Stomach smooth muscle (tissue), 2 donors: Measurements from ENCODE around the gene GRAPL.
A peak's percentile ranks its signal among the peaks of the same experiment; 100 is the strongest.
"Not testable (repeated sequence)": the region's sequence is repeated elsewhere in the genome, so short reads cannot be mapped to it uniquely, and the experiment has no call there.

Source experiments
- H3K27ac ChIP-seq: one replicate; pipeline ENCODE4 v1.7.0; 2013; ENCODE audit warnings: mild to moderate bottlenecking, low read length, inconsistent platforms
- H3K27me3 ChIP-seq, 2 donors: one replicate each; pipeline ENCODE4 v1.7.0; 2013; ENCODE audit warnings: low read length in 2 of 2; ENCODE audit not compliant: insufficient read depth in 2 of 2, control insufficient read depth in 1 of 2
- H3K36me3 ChIP-seq, 2 donors: one replicate each; pipeline ENCODE4 v1.7.0; 2013; ENCODE audit warnings: low read length in 2 of 2; ENCODE audit not compliant: control insufficient read depth in 2 of 2, insufficient read depth in 2 of 2
- H3K4me1 ChIP-seq: one replicate; pipeline ENCODE4 v1.7.0; 2013; ENCODE audit warnings: low read length; ENCODE audit not compliant: control insufficient read depth, insufficient read depth
- H3K4me3 ChIP-seq, 2 donors: one replicate each; pipeline ENCODE4 v1.7.0; 2013; ENCODE audit warnings: low read length in 2 of 2
- H3K9ac ChIP-seq, 2 donors: one replicate each; pipeline ENCODE4 v1.7.0; 2013; ENCODE audit warnings: low read length in 2 of 2, mild to moderate bottlenecking in 1 of 2
- H3K9me3 ChIP-seq, 2 donors: one replicate each; pipeline ENCODE4 v1.7.0; 2013; ENCODE audit warnings: low read length in 2 of 2; ENCODE audit not compliant: control insufficient read depth in 2 of 2
- donor health status: healthy.
- donor health status: Pancreatic carcinoma.

The GRAPL gene

DNA sequence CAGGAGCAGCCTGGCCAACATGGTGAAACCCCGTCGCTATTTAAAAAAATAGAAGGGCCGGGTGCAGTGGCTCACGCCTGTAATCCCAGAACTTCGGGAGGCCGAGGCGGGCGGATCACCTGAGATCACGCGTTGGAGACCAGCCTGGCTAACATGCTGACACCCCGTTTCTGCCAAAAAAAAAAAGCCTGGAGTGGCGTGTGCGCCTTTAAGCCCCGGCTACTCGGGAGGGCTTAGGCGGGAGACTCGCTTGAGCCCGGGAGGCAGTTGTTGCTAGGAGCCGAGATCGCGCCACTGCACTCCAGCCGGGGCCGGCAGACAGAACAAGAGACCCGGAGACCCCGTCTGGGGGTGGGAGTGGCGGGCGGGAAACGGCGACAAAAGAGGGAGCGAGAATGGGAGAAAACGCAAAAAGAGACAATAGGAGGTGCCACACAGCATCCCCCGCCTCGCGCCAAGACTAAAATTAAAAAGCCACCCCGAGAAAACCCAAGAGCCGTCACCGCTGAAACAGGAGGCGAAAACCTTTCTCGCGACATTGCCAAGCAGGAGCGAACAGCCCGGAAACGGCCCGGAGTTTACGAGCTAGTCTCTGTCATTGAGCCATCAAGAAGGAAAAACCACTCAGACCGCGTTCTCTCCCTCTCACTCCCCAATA, 15.5 kb upstream of the GRAPL start:
- H3K36me3 ChIP-seq, H3K9ac ChIP-seq: not testable (repeated sequence)
- H3K4me3 ChIP-seq = peak overlapping the region in 1 of 2 donors; percentile 59

GRCh38 chr17:19112459-19112826, 14.9 kb upstream of the GRAPL start:
- not testable (repeated sequence) for H3K9me3 ChIP-seq, H3K27ac ChIP-seq, H3K36me3 ChIP-seq, H3K4me3 ChIP-seq, H3K9ac ChIP-seq, H3K4me1 ChIP-seq, H3K27me3 ChIP-seq

More for the DNA sequence above, 15.5 kb upstream of the GRAPL start:
- H3K27ac ChIP-seq = peak overlapping the region; percentile 53
- not testable (repeated sequence) for H3K27me3 ChIP-seq, H3K4me1 ChIP-seq, H3K9me3 ChIP-seq

GRCh38 chr17:19118695-19119094, 8.7 kb upstream of the GRAPL start:
- H3K9ac ChIP-seq, H3K9me3 ChIP-seq, H3K36me3 ChIP-seq, H3K27me3 ChIP-seq, H3K27ac ChIP-seq, H3K4me3 ChIP-seq, H3K4me1 ChIP-seq: not testable (repeated sequence)

DNA sequence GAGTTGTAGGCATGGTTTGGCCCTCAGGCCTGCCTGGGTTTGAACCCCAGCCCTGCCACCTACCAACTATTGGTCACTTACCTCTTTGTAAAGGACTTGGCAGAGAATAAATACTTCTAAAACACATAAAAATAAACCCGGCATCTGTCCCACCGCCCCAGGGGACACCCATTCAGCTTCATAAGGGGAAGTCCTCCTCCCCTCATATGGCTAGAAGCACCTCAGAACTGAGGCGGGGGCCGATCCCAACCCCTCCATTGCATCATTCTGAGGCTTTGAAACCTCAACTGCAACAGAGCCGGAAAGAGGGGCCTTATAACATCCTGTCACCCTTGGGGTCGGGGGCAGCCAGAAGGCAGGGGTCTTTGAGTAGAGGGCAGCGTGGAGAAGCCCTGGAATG, 2.1 kb upstream of the GRAPL start:
- not testable (repeated sequence) for H3K9ac ChIP-seq, H3K4me3 ChIP-seq, H3K27ac ChIP-seq, H3K36me3 ChIP-seq, H3K9me3 ChIP-seq, H3K4me1 ChIP-seq, H3K27me3 ChIP-seq

DNA sequence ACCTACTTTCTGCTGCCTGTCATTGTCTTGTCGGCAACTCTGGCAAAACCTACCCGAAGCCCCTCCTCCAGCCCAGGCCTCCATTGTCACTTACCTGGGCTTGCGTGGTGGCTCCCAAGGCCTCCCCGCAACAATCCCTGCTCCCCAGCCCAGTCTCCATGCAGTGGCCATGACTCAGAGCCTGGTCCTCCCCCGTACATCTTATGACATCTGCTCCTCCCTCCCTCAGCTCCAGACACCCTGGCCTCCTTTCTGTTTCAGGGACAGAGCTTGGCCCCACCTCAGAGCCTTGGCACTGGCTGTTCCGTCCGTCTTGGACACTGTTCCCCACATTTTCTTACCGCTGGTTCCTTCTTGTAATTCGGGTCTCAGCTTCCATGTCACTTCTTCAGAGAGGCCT, 2.1 kb downstream of the GRAPL start:
- not testable (repeated sequence) for H3K4me1 ChIP-seq, H3K4me3 ChIP-seq, H3K27ac ChIP-seq, H3K27me3 ChIP-seq, H3K36me3 ChIP-seq, H3K9me3 ChIP-seq, H3K9ac ChIP-seq

DNA sequence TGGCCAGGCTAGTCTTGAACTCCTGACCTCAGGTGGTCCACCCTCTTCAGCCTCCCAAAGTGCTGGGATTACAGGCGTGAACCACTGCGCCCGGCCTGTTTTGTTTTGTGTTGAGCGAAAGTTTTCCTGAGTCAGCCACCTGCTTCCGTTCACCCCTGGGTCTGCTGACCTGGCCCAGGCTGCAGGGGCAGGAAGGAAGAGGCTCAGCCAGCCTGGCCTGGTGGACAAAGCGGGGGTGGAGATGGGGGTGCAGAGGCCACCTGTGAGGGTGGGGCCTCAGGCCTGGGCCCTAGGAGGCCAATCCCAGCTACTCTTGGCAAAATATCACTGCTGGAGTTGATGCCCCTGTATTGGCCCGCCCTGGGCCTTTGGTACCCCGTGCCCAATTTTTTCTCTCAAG, 3.7 kb downstream of the GRAPL start:
- H3K4me3 ChIP-seq, H3K27me3 ChIP-seq, H3K9me3 ChIP-seq, H3K36me3 ChIP-seq, H3K4me1 ChIP-seq, H3K9ac ChIP-seq, H3K27ac ChIP-seq: not testable (repeated sequence)

GRCh38 chr17:19131772-19132171, 4.4 kb downstream of the GRAPL start:
- H3K9ac ChIP-seq, H3K4me1 ChIP-seq, H3K9me3 ChIP-seq, H3K4me3 ChIP-seq, H3K36me3 ChIP-seq, H3K27me3 ChIP-seq, H3K27ac ChIP-seq: not testable (repeated sequence)

GRCh38 chr17:19133793-19134192, 6.4 kb downstream of the GRAPL start:
- not testable (repeated sequence) for H3K4me3 ChIP-seq, H3K27me3 ChIP-seq, H3K4me1 ChIP-seq, H3K36me3 ChIP-seq, H3K9me3 ChIP-seq, H3K9ac ChIP-seq, H3K27ac ChIP-seq

DNA sequence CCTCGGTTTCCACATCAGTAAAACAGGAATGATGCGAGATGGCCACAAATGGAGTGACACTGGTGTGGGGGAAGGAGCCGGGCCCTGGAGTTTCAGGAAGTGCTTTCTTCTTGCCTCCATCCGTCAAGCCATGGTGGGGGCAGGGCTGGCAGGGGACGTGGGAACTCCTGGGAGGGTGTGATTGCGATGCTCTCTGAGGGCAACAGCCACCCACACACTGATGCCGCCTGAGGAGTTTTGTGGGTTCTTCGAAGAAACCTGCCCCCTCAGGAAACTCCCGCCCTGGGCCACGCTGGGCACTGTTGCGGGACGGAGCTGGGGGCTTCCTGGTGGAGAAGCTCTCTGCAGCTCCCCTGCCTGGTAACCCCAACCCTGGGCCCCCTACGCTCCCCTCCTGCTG, 8.0 kb downstream of the GRAPL start:
- H3K36me3 ChIP-seq, H3K4me3 ChIP-seq, H3K9ac ChIP-seq, H3K9me3 ChIP-seq, H3K27ac ChIP-seq, H3K4me1 ChIP-seq, H3K27me3 ChIP-seq: not testable (repeated sequence)

DNA sequence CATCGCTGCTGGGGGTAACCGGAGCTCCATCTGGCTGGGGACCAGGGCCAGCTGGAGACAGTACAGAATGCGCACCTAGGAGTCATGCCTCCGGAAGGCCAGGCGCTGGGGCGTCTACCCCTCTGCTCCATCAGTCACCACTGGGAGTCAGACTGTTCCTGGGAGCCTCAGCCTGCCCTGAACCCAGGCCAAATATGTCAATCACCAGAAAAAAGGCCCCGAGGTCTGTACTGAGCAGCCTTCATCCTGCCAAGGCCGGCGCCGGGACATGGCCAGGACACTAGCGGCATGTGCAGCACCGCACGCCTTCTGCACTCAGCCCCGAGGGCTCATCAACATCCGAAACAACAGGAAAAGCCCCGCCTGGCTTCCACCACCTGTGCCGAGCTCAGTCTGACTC, 8.7 kb downstream of the GRAPL start:
- not testable (repeated sequence) for H3K27me3 ChIP-seq, H3K9me3 ChIP-seq, H3K9ac ChIP-seq, H3K4me3 ChIP-seq, H3K36me3 ChIP-seq, H3K27ac ChIP-seq, H3K4me1 ChIP-seq

DNA sequence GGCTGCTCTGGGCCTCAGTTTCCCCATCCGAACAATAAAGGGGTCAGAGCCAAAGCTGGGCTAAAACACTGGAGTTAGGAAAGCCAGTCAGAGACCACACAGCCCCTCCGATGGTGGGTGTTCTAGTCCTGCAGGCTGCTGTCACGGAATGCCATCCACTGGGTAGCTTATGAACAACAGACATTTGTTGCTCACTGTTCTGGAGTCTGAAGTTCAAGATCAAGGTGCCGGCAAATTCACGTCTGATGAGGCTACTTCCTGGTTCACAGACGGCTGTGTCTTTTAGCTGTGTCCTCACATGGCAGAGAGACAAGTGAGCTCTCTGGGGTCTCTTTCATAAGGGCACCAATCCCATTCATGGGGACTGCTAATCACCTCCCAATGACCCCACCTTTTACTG, 9.2 kb downstream of the GRAPL start:
- not testable (repeated sequence) for H3K9me3 ChIP-seq, H3K4me3 ChIP-seq, H3K36me3 ChIP-seq, H3K4me1 ChIP-seq, H3K27ac ChIP-seq, H3K27me3 ChIP-seq, H3K9ac ChIP-seq

DNA sequence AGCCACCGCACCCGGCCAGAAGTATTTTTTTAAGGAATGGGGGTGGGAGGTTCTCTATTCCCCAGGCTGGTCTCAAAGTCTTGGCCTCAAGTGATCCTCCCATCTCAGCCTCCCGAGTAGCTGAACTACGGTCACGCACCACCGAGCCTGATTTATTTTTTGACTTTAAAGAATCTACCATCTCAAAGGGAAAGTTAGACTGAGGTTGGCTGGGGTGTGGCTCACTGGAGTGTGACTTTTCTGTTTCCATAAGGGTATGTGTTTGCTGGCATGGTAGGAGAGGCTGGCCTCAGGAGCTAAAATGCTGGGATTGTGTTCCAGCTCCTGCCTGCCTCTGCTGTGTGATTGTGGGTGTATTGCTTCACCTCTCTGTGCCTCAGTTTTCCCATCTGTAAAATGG, 10.6 kb downstream of the GRAPL start:
- not testable (repeated sequence) for H3K4me3 ChIP-seq, H3K4me1 ChIP-seq, H3K36me3 ChIP-seq, H3K9me3 ChIP-seq, H3K27me3 ChIP-seq, H3K9ac ChIP-seq, H3K27ac ChIP-seq
